Neural progenitor cell (in vitro differentiated cells): ENCODE results near the gene HAL. TPM values are rescaled to one million over a fixed set of nuclear protein-coding genes. Genes with fewer than 3 reads are reported as not detected.

Experiments used
- DNase-seq: peaks from one replicate; pipeline ENCODE4 v3.0.0-alpha.2; 2016; ENCODE audit warnings: low spot score
- H2AFZ ChIP-seq: fragments of 200-600 bp; sonication (generic); replicated peaks from 2 replicates; pipeline ENCODE4 v1.6.1; 2016; ENCODE audit warnings: antibody characterized with exemption
- H3F3A ChIP-seq: fragments of 200-600 bp; sonication (generic); 2 replicates; pipeline ENCODE4 v1.6.1; 2016; ENCODE audit warnings: antibody characterized with exemption, low read depth
- H3K27ac ChIP-seq: fragments of 200-600 bp; sonication (generic); 2 replicates; pipeline ENCODE4 v1.5.1; 2016; ENCODE audit warnings: mild to moderate bottlenecking
- H3K27me3 ChIP-seq: fragments of 200-600 bp; sonication (generic); 2 replicates; pipeline ENCODE4 v1.6.1; 2016; ENCODE audit warnings: mild to moderate bottlenecking, moderate library complexity
- H3K36me3 ChIP-seq: fragments of 200-600 bp; sonication (generic); 2 replicates; pipeline ENCODE4 v1.5.1; 2016
- H3K4me1 ChIP-seq: fragments of 200-600 bp; sonication (generic); 2 replicates; pipeline ENCODE4 v1.6.1; 2016; ENCODE audit warnings: mixed run types
- H3K4me2 ChIP-seq: fragments of 200-600 bp; sonication (generic); 2 replicates; pipeline ENCODE4 v1.6.1; 2016
- H3K4me3 ChIP-seq: fragments of 200-600 bp; sonication (generic); 2 replicates; pipeline ENCODE4 v1.5.1; 2016
- H3K79me2 ChIP-seq: fragments of 200-600 bp; sonication (generic); 2 replicates; pipeline ENCODE4 v1.6.1; 2016; ENCODE audit warnings: low read depth
- H3K9ac ChIP-seq: fragments of 200-600 bp; sonication (generic); 2 replicates; pipeline ENCODE4 v1.6.1; 2016
- H3K9me3 ChIP-seq: fragments of 200-600 bp; sonication (generic); 2 replicates; pipeline ENCODE4 v1.5.1; 2016; ENCODE audit warnings: low read depth
- H4K20me1 ChIP-seq: fragments of 200-600 bp; sonication (generic); 2 replicates; pipeline ENCODE4 v1.6.1; 2016; ENCODE audit warnings: low read depth
- H3K27ac Mint-ChIP-seq: 3 replicates; pipeline ENCODE4 v1.8.0; 2021; ENCODE audit warnings: mixed read lengths
- H3K27me3 Mint-ChIP-seq: 2 replicates; pipeline ENCODE4 v1.8.0; 2022; ENCODE audit warnings: low read depth, mild to moderate bottlenecking, inconsistent platforms, moderate library complexity, mixed read lengths; ENCODE audit not compliant: insufficient read depth
- H3K36me3 Mint-ChIP-seq: 3 replicates; pipeline ENCODE4 v1.8.0; 2021; ENCODE audit warnings: mixed read lengths
- H3K4me1 Mint-ChIP-seq: 3 replicates; pipeline ENCODE4 v1.8.0; 2021; ENCODE audit warnings: mixed read lengths
- H3K4me3 Mint-ChIP-seq: 3 replicates; pipeline ENCODE4 v1.8.0; 2021; ENCODE audit warnings: mild to moderate bottlenecking, moderate library complexity, mixed read lengths
- H3K9me3 Mint-ChIP-seq: 3 replicates; pipeline ENCODE4 v1.8.0; 2020; ENCODE audit warnings: mixed read lengths
- CTCF ChIP-seq: fragments of 200-600 bp; sonication (generic); IDR thresholded peaks from 2 replicates; pipeline ENCODE4 v1.5.1; 2017; ENCODE audit warnings: antibody characterized with exemption, mild to moderate bottlenecking
- EZH2 ChIP-seq: fragments of 200-600 bp; sonication (generic); IDR thresholded peaks from 2 replicates; pipeline ENCODE4 v1.6.1; 2017; ENCODE audit warnings: antibody characterized with exemption, mild to moderate bottlenecking, moderate library complexity
- EZH2phosphoT487 ChIP-seq: fragments of 200-600 bp; sonication (generic); IDR thresholded peaks from 2 replicates; pipeline ENCODE4 v1.6.1; 2017; ENCODE audit warnings: antibody characterized with exemption
- total RNA-seq: library from RNA; depleted of rRNA; stranded (reverse); fragments of >200 nt; gene quantifications from 2 replicates; pipeline ENCODE4 v1.2.3, GENCODE V29; 2015; ENCODE audit warnings: low replicate concordance

The HAL gene, protein sequence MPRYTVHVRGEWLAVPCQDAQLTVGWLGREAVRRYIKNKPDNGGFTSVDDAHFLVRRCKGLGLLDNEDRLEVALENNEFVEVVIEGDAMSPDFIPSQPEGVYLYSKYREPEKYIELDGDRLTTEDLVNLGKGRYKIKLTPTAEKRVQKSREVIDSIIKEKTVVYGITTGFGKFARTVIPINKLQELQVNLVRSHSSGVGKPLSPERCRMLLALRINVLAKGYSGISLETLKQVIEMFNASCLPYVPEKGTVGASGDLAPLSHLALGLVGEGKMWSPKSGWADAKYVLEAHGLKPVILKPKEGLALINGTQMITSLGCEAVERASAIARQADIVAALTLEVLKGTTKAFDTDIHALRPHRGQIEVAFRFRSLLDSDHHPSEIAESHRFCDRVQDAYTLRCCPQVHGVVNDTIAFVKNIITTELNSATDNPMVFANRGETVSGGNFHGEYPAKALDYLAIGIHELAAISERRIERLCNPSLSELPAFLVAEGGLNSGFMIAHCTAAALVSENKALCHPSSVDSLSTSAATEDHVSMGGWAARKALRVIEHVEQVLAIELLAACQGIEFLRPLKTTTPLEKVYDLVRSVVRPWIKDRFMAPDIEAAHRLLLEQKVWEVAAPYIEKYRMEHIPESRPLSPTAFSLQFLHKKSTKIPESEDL
- total RNA-seq, result 0.06 and 0.12 TPM in 2 replicates

GRCh38 chr12:95996034-95996658 is at the start of gene HAL:
Gene HAL (minus strand): TSS chr12:95996344. CDS start chr12:95995910, 434 bp downstream.
- Histone ChIP-seq H2AFZ (no peak within 1 kb of the TSS), H3K4me1 (peaks cover 4% of the 10 kb centered on the region), H3K4me2 (no peak within 1 kb of the TSS), H3K79me2 (no peaks in the 10 kb centered on the region), H3F3A (peaks cover 17% of the 10 kb centered on the region), H3K9ac (no peak within 1 kb of the TSS), H3K9me3 (no peaks in the 10 kb centered on the region), H4K20me1 (no peaks in the 10 kb centered on the region), H3K27me3 (no peaks in the 10 kb centered on the region), H3K4me3 (no peak within 1 kb of the TSS), H3K36me3 (no peaks in the 10 kb centered on the region), H3K27ac (no peak within 1 kb of the TSS)
- Mint-ChIP-seq H3K36me3 (peaks cover 2% of the 10 kb centered on the region), H3K27ac (no peak within 1 kb of the TSS), H3K9me3 (no peaks in the 10 kb centered on the region), H3K4me1 (peaks cover 2% of the 10 kb centered on the region), H3K27me3 (peaks cover 3% of the 10 kb centered on the region), H3K4me3 (no peak within 1 kb of the TSS)
- no peak for TF ChIP-seq EZH2
- DNase-seq, result no peak

- Histone ChIP-seq H3K4me3 (no peak overlapping the region), H3K79me2 (no peaks in the 10 kb centered on the region), H4K20me1 (no peaks in the 10 kb centered on the region), H3K27ac (no peak overlapping the region), H3K4me1 (no peaks in the 10 kb centered on the region), H2AFZ (no peak overlapping the region), H3K9me3 (no peaks in the 10 kb centered on the region), H3K27me3 (no peaks in the 10 kb centered on the region), H3K36me3 (no peaks in the 10 kb centered on the region), H3F3A (no peaks in the 10 kb centered on the region), H3K9ac (no peak overlapping the region), H3K4me2 (no peak overlapping the region)
- Mint-ChIP-seq H3K4me3 (no peak overlapping the region), H3K27me3 (no peaks in the 10 kb centered on the region), H3K9me3 (peaks cover 1% of the 10 kb centered on the region), H3K4me1 (peaks cover 18% of the 10 kb centered on the region), H3K36me3 (no peaks in the 10 kb centered on the region), H3K27ac (no peak overlapping the region)
- no peak for DNase-seq
- TF ChIP-seq EZH2phosphoT487 (no peak), EZH2 (no peak), CTCF (no peak)
Observed at GRCh38 chr12:96045566-96045965, 49.4 kb upstream of the HAL start.

DNA sequence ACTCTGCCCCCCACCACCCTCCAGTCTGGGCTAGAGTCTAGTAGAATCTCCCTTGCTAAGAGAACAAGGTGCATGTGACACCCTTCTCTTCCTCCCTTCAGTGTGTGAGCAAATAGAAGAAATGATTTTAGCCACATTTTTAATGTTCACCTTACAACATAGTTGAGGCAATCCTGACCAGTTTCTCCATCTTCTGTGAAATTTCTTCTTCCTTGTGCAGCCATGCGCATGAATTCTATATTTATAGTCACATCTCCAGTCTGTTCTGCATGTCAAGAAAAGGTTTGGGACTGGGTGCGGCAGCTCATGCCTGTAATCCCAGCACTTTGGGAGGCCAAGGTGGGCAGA is 48.8 kb upstream of the HAL start:
- H3K4me1 ChIP-seq, result no peaks in the 10 kb centered on the region
- Mint-ChIP-seq H3K9me3 (no peaks in the 10 kb centered on the region), H3K27me3 (no peaks in the 10 kb centered on the region), H3K36me3 (no peaks in the 10 kb centered on the region), H3K4me1 (peaks cover 18% of the 10 kb centered on the region), H3K4me3 (no peak overlapping the region), H3K27ac (no peak overlapping the region)
- no peak overlapping the region for H3K9ac ChIP-seq
- H4K20me1 ChIP-seq, result no peaks in the 10 kb centered on the region
- H3K36me3 ChIP-seq, result no peaks in the 10 kb centered on the region
- H3K4me2 ChIP-seq, result no peak overlapping the region
- H3K4me3 ChIP-seq, result no peak overlapping the region
- H2AFZ ChIP-seq, result no peak overlapping the region
- no peaks in the 10 kb centered on the region for H3K79me2 ChIP-seq
- no peaks in the 10 kb centered on the region for H3K9me3 ChIP-seq
- no peak overlapping the region for H3K27ac ChIP-seq
- DNase-seq, result no peak
- H3F3A ChIP-seq, result no peaks in the 10 kb centered on the region
- TF ChIP-seq EZH2phosphoT487, result no peak
- no peak for TF ChIP-seq EZH2
- TF ChIP-seq CTCF, result no peak
- no peaks in the 10 kb centered on the region for H3K27me3 ChIP-seq
